ENCODE measurements around the gene FRMD4A.

- TF ChIP-seq CTCF (IDR thresholded peaks at IDR 0.05): no peak
- no peak for TF ChIP-seq POLR2A (IDR thresholded peaks at IDR 0.05)
- no peak for TF ChIP-seq EP300 (IDR thresholded peaks at IDR 0.05)
- no peak for TF ChIP-seq POLR2AphosphoS5 (IDR thresholded peaks at IDR 0.05)
Measured at GRCh38 chr10:13943735-13944398, 386.9 kb downstream of the FRMD4A start.
